H1 (cell line): ENCODE data around the gene PNISR. TPM values are rescaled to one million over a fixed set of nuclear protein-coding genes. Genes with fewer than 3 reads are reported as not detected.
A peak's percentile ranks its signal among the peaks of the same experiment; 100 is the strongest.

ENCODE experiments used
- CTCF ChIA-PET: fragments of 300-600 bp; sonication (Branson Sonifier 250); formaldehyde crosslinking; loops from one replicate; lab custom pipeline; 2021; ENCODE audit not compliant: partially characterized antibody; lab: Charles Lee
- POLR2A ChIA-PET: fragments of 300-600 bp; sonication (Branson Sonifier 250); formaldehyde crosslinking; loops from one replicate; lab custom pipeline; 2021; ENCODE audit warnings: inconsistent platforms; ENCODE audit not compliant: partially characterized antibody; lab: Charles Lee
- DNase-seq, 2 experiments: peaks; one replicate each; pipeline versions ENCODE4 v3.0.0 to v3.0.0-alpha.2; 2010 to 2022; ENCODE audit warnings: low spot score in 2 of 2, low read depth in 1 of 2, mixed read lengths in 1 of 2
- FAIRE-seq: peaks from 2 replicates; lab custom pipeline; 2011; peaks lifted over from hg19 to GRCh38; lab: Jason Lieb, UNC
- H2AFZ ChIP-seq: 2 replicates; pipeline ENCODE4 v1.8.1; 2012; ENCODE audit warnings: low read length, inconsistent platforms
- H2AK5ac ChIP-seq: 2 replicates; pipeline ENCODE4 v1.6.1; 2013; ENCODE audit warnings: low read depth, low read length
- H2BK120ac ChIP-seq: replicated peaks from 2 replicates; pipeline ENCODE3; 2013; ENCODE audit warnings: low read depth, low read length, inconsistent platforms
- H2BK12ac ChIP-seq: 2 replicates; pipeline ENCODE4 v1.6.1; 2013; ENCODE audit warnings: low read depth, low read length
- H2BK15ac ChIP-seq: 2 replicates; pipeline ENCODE4 v1.6.1; 2013; ENCODE audit warnings: low read length
- H2BK20ac ChIP-seq: 2 replicates; pipeline ENCODE4 v1.6.1; 2013; ENCODE audit warnings: low read length
- H2BK5ac ChIP-seq: 2 replicates; pipeline ENCODE4 v1.6.1; 2013; ENCODE audit warnings: low read depth, low read length
- H3K14ac ChIP-seq: 2 replicates; pipeline ENCODE4 v1.6.1; 2013; ENCODE audit warnings: inconsistent platforms; ENCODE audit not compliant: insufficient read length
- H3K18ac ChIP-seq: 2 replicates; pipeline ENCODE4 v1.6.1; 2013; ENCODE audit warnings: low read length; ENCODE audit errors: extremely low read depth
- H3K23ac ChIP-seq: 2 replicates; pipeline ENCODE4 v1.6.1; 2013; ENCODE audit warnings: inconsistent platforms; ENCODE audit not compliant: insufficient read length
- H3K23me2 ChIP-seq: 2 replicates; pipeline ENCODE4 v1.6.1; 2013; ENCODE audit warnings: low read depth, low read length
- H3K27ac ChIP-seq: 2 replicates; pipeline ENCODE4 v1.6.1; 2011; ENCODE audit warnings: low read depth, low read length, inconsistent platforms
- H3K27me3 ChIP-seq, 4 experiments: replicated peaks in 1 of 4; 1 replicate in 1 of 4; 2 replicates in 3 of 4; pipeline versions ENCODE4 v1.6.1 to v1.8.1; 2011 to 2013; ENCODE audit warnings: low read length in 3 of 4, mild to moderate bottlenecking in 3 of 4, inconsistent platforms in 2 of 4, mixed read lengths in 2 of 4, moderate library complexity in 1 of 4; ENCODE audit not compliant: control insufficient read depth in 3 of 4, insufficient read depth in 3 of 4; ENCODE audit errors: extremely low read depth in 1 of 4
- H3K36me3 ChIP-seq, 4 experiments: 2 replicates each; pipeline versions ENCODE4 v1.6.1 to v1.8.1; 2011 to 2013; ENCODE audit warnings: mild to moderate bottlenecking in 4 of 4, low read length in 3 of 4, moderate library complexity in 2 of 4, control low read depth in 1 of 4, inconsistent platforms in 1 of 4; ENCODE audit not compliant: insufficient read depth in 4 of 4, control insufficient read depth in 2 of 4
- H3K4ac ChIP-seq: replicated peaks from 2 replicates; pipeline ENCODE3; 2013; ENCODE audit warnings: low read length, low read depth, mixed read lengths, inconsistent platforms; ENCODE audit not compliant: insufficient read length
- H3K4me1 ChIP-seq, 4 experiments: replicated peaks in 1 of 4; 1 replicate in 1 of 4; 2 replicates in 3 of 4; pipeline versions ENCODE4 v1.6.1 to v1.8.1; 2011 to 2013; ENCODE audit warnings: low read length in 3 of 4, inconsistent platforms in 2 of 4, mixed read lengths in 1 of 4; ENCODE audit not compliant: insufficient read depth in 4 of 4, control insufficient read depth in 3 of 4
- H3K4me2 ChIP-seq, 2 experiments: 2 replicates each; pipeline versions ENCODE4 v1.6.1 to v1.8.1; 2011 to 2013; ENCODE audit warnings: low read depth in 2 of 2, low read length in 2 of 2, control low read depth in 1 of 2, inconsistent platforms in 1 of 2, mild to moderate bottlenecking in 1 of 2; ENCODE audit not compliant: insufficient read depth in 1 of 2
- H3K4me3 ChIP-seq, 4 experiments: fragments of 200-600, 300-600 bp in 1 of 4; sonication (generic), shearing (Covaris generic), sonication (Bioruptor Twin) in 1 of 4; 2 replicates each; pipeline versions ENCODE4 v1.5.1 to v1.8.1; 2011 to 2016; ENCODE audit warnings: low read length in 4 of 4, low read depth in 3 of 4, control low read depth in 2 of 4, inconsistent platforms in 2 of 4, mild to moderate bottlenecking in 2 of 4, mixed read lengths in 1 of 4, moderate library complexity in 1 of 4; ENCODE audit not compliant: insufficient read depth in 2 of 4; ENCODE audit errors: extremely low read depth in 1 of 4
- H3K56ac ChIP-seq: replicated peaks from 2 replicates; pipeline ENCODE3; 2013; ENCODE audit warnings: low read depth, mild to moderate bottlenecking, mixed read lengths, low read length, inconsistent platforms; ENCODE audit not compliant: insufficient read length
- H3K79me1 ChIP-seq: 2 replicates; pipeline ENCODE4 v1.6.1; 2013; ENCODE audit warnings: low read depth, low read length, control low read depth
- H3K79me2 ChIP-seq, 2 experiments: 2 replicates each; pipeline versions ENCODE4 v1.6.1 to v1.8.1; 2012 to 2013; ENCODE audit warnings: low read length in 2 of 2, mild to moderate bottlenecking in 2 of 2, inconsistent platforms in 1 of 2; ENCODE audit not compliant: insufficient read depth in 2 of 2, control insufficient read depth in 1 of 2
- H3K9ac ChIP-seq, 4 experiments: replicated peaks in 1 of 4; 1 replicate in 1 of 4; 2 replicates in 3 of 4; pipeline versions ENCODE4 v1.6.1 to v1.8.1; 2011 to 2013; ENCODE audit warnings: low read depth in 3 of 4, low read length in 3 of 4, control low read depth in 2 of 4, mild to moderate bottlenecking in 2 of 4, moderate library complexity in 2 of 4, inconsistent platforms in 1 of 4; ENCODE audit errors: extremely low read depth in 1 of 4
- H3K9me3 ChIP-seq, 2 experiments: 2 replicates each; pipeline versions ENCODE4 v1.6.1 to v1.8.1; 2012 to 2013; ENCODE audit warnings: mild to moderate bottlenecking in 2 of 2, moderate library complexity in 2 of 2, control low read depth in 1 of 2, inconsistent platforms in 1 of 2, low read depth in 1 of 2, low read length in 1 of 2, mixed read lengths in 1 of 2; ENCODE audit not compliant: insufficient read depth in 2 of 2
- H4K20me1 ChIP-seq, 2 experiments: replicated peaks in 1 of 2; 2 replicates each; pipeline versions ENCODE3 to v1.8.1; 2011 to 2013; ENCODE audit warnings: inconsistent platforms in 2 of 2, low read length in 2 of 2, mild to moderate bottlenecking in 1 of 2; ENCODE audit not compliant: insufficient read depth in 2 of 2, control insufficient read depth in 1 of 2
- H4K5ac ChIP-seq: 2 replicates; pipeline ENCODE4 v1.6.1; 2013; ENCODE audit warnings: low read length, low read depth, mixed read lengths, inconsistent platforms; ENCODE audit not compliant: insufficient read length
- H4K8ac ChIP-seq: 2 replicates; pipeline ENCODE4 v1.8.0; 2013; ENCODE audit warnings: mild to moderate bottlenecking, moderate library complexity, low read length, inconsistent platforms; ENCODE audit not compliant: insufficient read depth; ENCODE audit errors: extremely low read depth
- H4K91ac ChIP-seq: replicated peaks from 2 replicates; pipeline ENCODE3; 2013; ENCODE audit warnings: low read length, mixed read lengths, inconsistent platforms; ENCODE audit not compliant: insufficient read length
- CBX8 ChIP-seq: fragments of 300-800, 300-1000 bp; sonication (generic); IDR thresholded peaks from 2 replicates; pipeline ENCODE4 v1.7.1; 2016; ENCODE audit warnings: low read depth, low read length, borderline replicate concordance
- SRF ChIP-seq: IDR thresholded peaks from 2 replicates; pipeline ENCODE4 v1.6.1; 2011; ENCODE audit warnings: mild to moderate bottlenecking, low read depth, low read length, moderate library complexity
- TAF1 ChIP-seq: IDR thresholded peaks from 2 replicates; pipeline ENCODE4 v1.6.1; 2011; ENCODE audit warnings: mild to moderate bottlenecking, low read depth, low read length
- TAF7 ChIP-seq: optimal IDR thresholded peaks from 2 replicates; pipeline ENCODE3; 2011; ENCODE audit warnings: low read depth, mild to moderate bottlenecking, inconsistent platforms, low read length, moderate library complexity, borderline replicate concordance
- TBP ChIP-seq: IDR thresholded peaks from 2 replicates; pipeline ENCODE4 v1.6.1; 2011; ENCODE audit warnings: low read depth, low read length, improper control_type of control experiment
- TCF12 ChIP-seq: IDR thresholded peaks from 2 replicates; pipeline ENCODE4 v1.6.1; 2011; ENCODE audit warnings: low read depth, mild to moderate bottlenecking, low read length
- WGBS, 2 experiments: shearing (Covaris generic) in 1 of 2; methylation state at CpG; one replicate each; pipeline versions ENCODE4 v1.1.6 to v1.1.7; 2013 to 2015; ENCODE audit warnings: low lambda C conversion rate in 2 of 2, mixed read lengths in 2 of 2, inconsistent platforms in 1 of 2, low coverage in 1 of 2, missing lambda C conversion rate in 1 of 2; ENCODE audit not compliant: insufficient replicate concordance in 2 of 2, insufficient coverage in 1 of 2, insufficient read length in 1 of 2; ENCODE audit errors: extremely low coverage in 1 of 2, missing lambda C conversion rate in 1 of 2; 5-methylcytosine and 5-hydroxymethylcytosine counted together
- long read RNA-seq, 2 experiments: library from RNA in 1 of 2; library from capped mRNA in 1 of 2; stranded (forward); transcript quantifications; one replicate each; pipeline ENCODE4 v2.0.0, GENCODE V29; 2021; ENCODE audit warnings: inconsistent platforms in 1 of 2
- polyA minus RNA-seq, 3 experiments: library from RNA; depleted of rRNA, polyadenylated mRNA; stranded (reverse); fragments of >200 nt; gene quantifications; 1 replicate in 2 of 3; 2 replicates in 1 of 3; pipeline ENCODE4 v1.2.3, GENCODE V29; 2011
- polyA plus RNA-seq, 7 experiments: library from polyadenylated mRNA; depleted of rRNA in 3 of 7; stranded (reverse) in 5 of 7; unstranded in 2 of 7; fragments of >200 nt in 5 of 7; fragments of 200-250 nt in 2 of 7; gene quantifications; 1 replicate in 5 of 7; 2 replicates in 1 of 7; 4 replicates in 1 of 7; pipeline versions ENCODE4 v1.2.1 to v1.2.3, GENCODE V29; 2011 to 2013; ENCODE audit warnings: missing spikeins in 2 of 7, mixed read lengths in 2 of 7
- total RNA-seq: library from RNA; stranded (reverse); fragmentation: NEBNext Ultra II Directional; extraction: Animal tissue kit (Norgen Biotek cat#: 25700); gene quantifications from 2 replicates; pipeline ENCODE4 v1.2.1, GENCODE V29; 2021

PNISR gene
- total RNA-seq: 122 and 134 TPM in 2 replicates
- polyA plus RNA-seq (2011; rRNA removed): 40.2 and 41.1 TPM in 2 replicates
- 81.7 TPM for polyA plus RNA-seq (2011; cell fraction: cytosol; rRNA removed)
- polyA plus RNA-seq (2011; cell fraction: nucleus; rRNA removed): 72.1 TPM
- polyA plus RNA-seq (2012, experiment 1 of 2): 108 to 177 TPM (median 127 TPM) in 4 replicates
- 7.9 TPM for polyA plus RNA-seq (2012, experiment 2 of 2)
- 263 TPM for polyA plus RNA-seq (2013, experiment 1 of 2)
- polyA plus RNA-seq (2013, experiment 2 of 2): 219 TPM
- polyA minus RNA-seq (2011; rRNA and poly(A)+ RNA removed): 62.1 and 77.1 TPM in 2 replicates
- polyA minus RNA-seq (2011; cell fraction: cytosol; rRNA and poly(A)+ RNA removed): 42.3 TPM
- 143 TPM for polyA minus RNA-seq (2011; cell fraction: nucleus; rRNA and poly(A)+ RNA removed)
- long read RNA-seq, experiment 1, partial matches to known transcripts: 0 of 24 reads
- long read RNA-seq, experiment 1, other reads (novel, unspliced or antisense): 24 of 24 reads
- long read RNA-seq, experiment 2, full-length matches to known transcripts: 88 of 248 reads
- long read RNA-seq, experiment 2, partial matches to known transcripts: 109 of 248 reads
- long read RNA-seq, experiment 2, other reads (novel, unspliced or antisense): 51 of 248 reads

- Histone ChIP-seq H3K9ac (peak within 1 kb of the TSS; percentile 97 to 100 (median 99)), H3K36me3 (peaks cover 0 to 15% (median 0%) of the 10 kb centered on the region in 4 experiments; a peak in 2 of 8 replicates), H2AFZ (peak within 1 kb of the TSS; percentile 74), H3K23me2 (peaks cover 8% of the 10 kb centered on the region; the same call in 1 of the 2 replicates), H2BK12ac (peak within 1 kb of the TSS; percentile 99; the same call in 1 of the 2 replicates), H3K4ac (peak within 1 kb of the TSS; percentile 83), H3K4me2 (peak within 1 kb of the TSS; percentile 63 to 75), H3K79me1 (no peaks in the 10 kb centered on the region), H3K18ac (peak within 1 kb of the TSS; percentile 99), H3K27me3 (no peaks in the 10 kb centered on the region), H2BK120ac (peak within 1 kb of the TSS; percentile 86), H3K23ac (no peak within 1 kb of the TSS), H3K14ac (peak within 1 kb of the TSS; percentile 44), H4K91ac (peak within 1 kb of the TSS; percentile 92), H3K9me3 (no peaks in the 10 kb centered on the region), H4K8ac (peak within 1 kb of the TSS; percentile 100; the same call in 1 of the 2 replicates), H2BK20ac (no peak within 1 kb of the TSS), H3K4me1 (peaks cover 0 to 11% (median 5%) of the 10 kb centered on the region in 4 experiments; a peak in 4 of 7 replicates), H3K27ac (peak within 1 kb of the TSS; percentile 97), H4K5ac (peak within 1 kb of the TSS; percentile 80), H3K79me2 (peaks cover 32 to 65% of the 10 kb centered on the region in 2 experiments), H3K56ac (peak within 1 kb of the TSS; percentile 85), H3K4me3 (peak within 1 kb of the TSS; percentile 79 to 99 (median 92)), H4K20me1 (peaks cover 14 to 18% of the 10 kb centered on the region in 2 experiments), H2BK5ac (peak within 1 kb of the TSS; percentile 100), H2AK5ac (peak within 1 kb of the TSS; percentile 89), H2BK15ac (no peak within 1 kb of the TSS; the same call in 1 of the 2 replicates)
- CTCF ChIA-PET: interaction anchor here (0.9 to 3.1 kb wide), 8 partner anchors 10 to 161 kb away, joined by 3 to 34 read pairs (median 4); no protein-coding TSS in a partner anchor
- WGBS, 2 experiments: 0% methylated on average over 53 of the region's 53 CpGs; no CpG with 5 or more reads in 1 of the 2 experiments
- DNase-seq (peak; percentile 82 to 86), FAIRE-seq (peak; percentile 93)
- POLR2A ChIA-PET: interaction anchor here (0.7 to 6.5 kb wide), 32 partner anchors 9 to 199 kb away, joined by 3 to 79 read pairs (median 4); partner anchors contain the start of genes CCNC, COQ3, FAXC and USP45
- TF ChIP-seq TAF1 (peak; percentile 83), TAF7 (peak; percentile 10), TBP (peak; percentile 79), TCF12 (no peak), CBX8 (no peak), SRF (no peak)
Observed at GRCh38 chr6:99424761-99425646, at the start of gene PNISR. TSS of gene PNISR (minus strand) at chr6:99425308. CDS start at chr6:99414659, 10,649 bp downstream.
